A673 (cell line): Measurements from ENCODE around the gene MGME1. TPM values are rescaled to one million over a fixed set of nuclear protein-coding genes. Genes with fewer than 3 reads are reported as not detected.
A peak's percentile ranks its signal among the peaks of the same experiment; 100 is the strongest.

ENCODE experiments used
- BruUV-seq: library from RNA; stranded (reverse); fragments of 400-500 nt; replicated peaks from 2 replicates; lab custom pipeline; 2021; lab: Mats Ljungman, UMichigan
- CTCF ChIA-PET: fragments of 300-600 bp; sonication (Branson Sonifier 250); formaldehyde crosslinking; loops from one replicate; lab custom pipeline; 2022; ENCODE audit warnings: antibody characterized with exemption; lab: Charles Lee
- POLR2A ChIA-PET: fragments of 300-600 bp; sonication (Branson Sonifier 250); formaldehyde crosslinking; loops from one replicate; lab custom pipeline; 2022; ENCODE audit warnings: antibody characterized with exemption; ENCODE audit not compliant: low non-redundant PET; lab: Charles Lee
- DNase-seq: peaks from one replicate; pipeline ENCODE4 v3.0.0-alpha.2; 2015; ENCODE audit warnings: low spot score
- H3K27ac ChIP-seq: fragments of 200-600 bp; sonication (generic); 2 replicates; pipeline ENCODE4 v1.5.1; 2016; ENCODE audit warnings: mixed run types, low read depth, mild to moderate bottlenecking, mixed read lengths, antibody characterized with exemption, low read length; ENCODE audit not compliant: poor library complexity, severe bottlenecking
- H3K27me3 ChIP-seq: fragments of 200-600 bp; sonication (generic); replicated peaks from 2 replicates; pipeline ENCODE4 v1.6.1; 2017; ENCODE audit warnings: mixed run types, low read depth, mild to moderate bottlenecking, mixed read lengths, antibody characterized with exemption, low read length; ENCODE audit not compliant: insufficient read depth, poor library complexity
- H3K36me3 ChIP-seq: fragments of 200-600 bp; sonication (generic); 2 replicates; pipeline ENCODE4 v1.6.1; 2016; ENCODE audit warnings: mixed run types, mild to moderate bottlenecking, mixed read lengths, antibody characterized with exemption, low read length; ENCODE audit not compliant: insufficient read depth, poor library complexity, severe bottlenecking
- H3K4me1 ChIP-seq: fragments of 200-600 bp; sonication (generic); 2 replicates; pipeline ENCODE4 v1.6.1; 2017; ENCODE audit warnings: mixed run types, mild to moderate bottlenecking, mixed read lengths, antibody characterized with exemption, low read length; ENCODE audit not compliant: insufficient read depth, poor library complexity, severe bottlenecking
- H3K4me3 ChIP-seq: fragments of 200-600 bp; sonication (generic); 2 replicates; pipeline ENCODE4 v1.5.1; 2016; ENCODE audit warnings: low read depth, mixed run types, mild to moderate bottlenecking, mixed read lengths, low read length; ENCODE audit not compliant: poor library complexity, severe bottlenecking
- H3K9me3 ChIP-seq: fragments of 200-600 bp; sonication (generic); 2 replicates; pipeline ENCODE4 v1.6.1; 2016; ENCODE audit warnings: mixed run types, low read depth, mild to moderate bottlenecking, mixed read lengths, antibody characterized with exemption, low read length; ENCODE audit not compliant: poor library complexity, severe bottlenecking
- CTCF ChIP-seq: fragments of 300-800, 200-600 bp; sonication (generic); conservative IDR thresholded peaks from 2 replicates; pipeline ENCODE4 v1.5.1; 2017; ENCODE audit warnings: low read depth, mild to moderate bottlenecking, antibody characterized with exemption, low read length, moderate library complexity, mixed read lengths
- EZH2 ChIP-seq: fragments of 200-600 bp; sonication (generic); IDR thresholded peaks from 2 replicates; pipeline ENCODE4 v1.6.1; 2017; ENCODE audit warnings: borderline replicate concordance, low read depth, mild to moderate bottlenecking, mixed read lengths, antibody characterized with exemption, low read length; ENCODE audit not compliant: poor library complexity, severe bottlenecking
- intact Hi-C: fragments of 100-400 bp; cut with micrococcal nuclease; formaldehyde crosslinking; loops from one replicate; pipeline ENCODE4 v1.10.0; 2022; ENCODE audit not compliant: unreplicated experiment
- total RNA-seq: library from RNA; stranded (reverse); gene quantifications from 2 replicates; pipeline ENCODE4 v1.2.3, GENCODE V29; 2021

Gene MGME1
- total RNA-seq, 1 experiment from 2014 or later = 41.4 TPM

- intact Hi-C loops = no loop called here
- no peak for TF ChIP-seq EZH2
- TF ChIP-seq CTCF = no peak
- peaks cover 9% of the 10 kb centered on the region for H3K36me3 ChIP-seq
- ChIA-PET POLR2A (interaction anchor here (0.6 kb wide), 2 partner anchors 16 to 40 kb away, joined by 3 read pairs; no protein-coding TSS in a partner anchor), CTCF (interaction anchor here (0.6 kb wide), 2 partner anchors 1167 to 1223 kb away, joined by 3 to 4 read pairs; partner anchors contain the start of gene OTOR)
- peak overlapping the region; percentile 75 for H3K4me3 ChIP-seq
- peaks cover 24% of the 10 kb centered on the region for H3K4me1 ChIP-seq
- H3K9me3 ChIP-seq = no peaks in the 10 kb centered on the region
- no peak for DNase-seq
- H3K27ac ChIP-seq = peak overlapping the region; percentile 99
- BruUV-seq = no TSS peak
- no peaks in the 10 kb centered on the region for H3K27me3 ChIP-seq
Observed at GRCh38 chr20:17971300-17972013, 2.6 kb downstream of the MGME1 start.

GRCh38 chr20:17972121-17972520 lies 3.3 kb downstream of the MGME1 start:
- DNase-seq = no peak
- H3K4me1 ChIP-seq = peaks cover 24% of the 10 kb centered on the region
- H3K9me3 ChIP-seq = no peaks in the 10 kb centered on the region
- peaks cover 9% of the 10 kb centered on the region for H3K36me3 ChIP-seq
- intact Hi-C loops = no loop called here
- H3K4me3 ChIP-seq = peak overlapping the region; percentile 75
- ChIA-PET POLR2A (interaction anchor here (0.6 kb wide), 1 partner anchor 41 kb away, joined by 3 read pairs; no protein-coding TSS in a partner anchor), CTCF (no interaction called here)
- no peaks in the 10 kb centered on the region for H3K27me3 ChIP-seq
- TF ChIP-seq CTCF = no peak
- no peak for TF ChIP-seq EZH2
- peak overlapping the region; percentile 99 for H3K27ac ChIP-seq
- BruUV-seq = no TSS peak

GRCh38 chr20:17976305-17976704 lies 7.5 kb downstream of the MGME1 start:
- Histone ChIP-seq H3K27ac (no peak overlapping the region), H3K36me3 (peaks cover 14% of the 10 kb centered on the region), H3K4me1 (peaks cover 24% of the 10 kb centered on the region), H3K9me3 (no peaks in the 10 kb centered on the region), H3K27me3 (no peaks in the 10 kb centered on the region), H3K4me3 (no peak overlapping the region)
- POLR2A ChIA-PET = no interaction called here
- CTCF ChIA-PET = no interaction called here
- intact Hi-C loops = no loop called here
- TF ChIP-seq EZH2 (no peak), CTCF (no peak)
- DNase-seq = no peak
- no TSS peak for BruUV-seq
